ENCODE measurements around the gene MICU1. TPM values are rescaled to one million over a fixed set of nuclear protein-coding genes. Genes with fewer than 3 reads are reported as not detected.

Gene MICU1
- total and polyA plus RNA-seq, 2 of the 13 experiments (the other 11 are each of a cell fraction or from before 2014, with no cell fraction given), result 32.5 to 56.1 TPM

DNA sequence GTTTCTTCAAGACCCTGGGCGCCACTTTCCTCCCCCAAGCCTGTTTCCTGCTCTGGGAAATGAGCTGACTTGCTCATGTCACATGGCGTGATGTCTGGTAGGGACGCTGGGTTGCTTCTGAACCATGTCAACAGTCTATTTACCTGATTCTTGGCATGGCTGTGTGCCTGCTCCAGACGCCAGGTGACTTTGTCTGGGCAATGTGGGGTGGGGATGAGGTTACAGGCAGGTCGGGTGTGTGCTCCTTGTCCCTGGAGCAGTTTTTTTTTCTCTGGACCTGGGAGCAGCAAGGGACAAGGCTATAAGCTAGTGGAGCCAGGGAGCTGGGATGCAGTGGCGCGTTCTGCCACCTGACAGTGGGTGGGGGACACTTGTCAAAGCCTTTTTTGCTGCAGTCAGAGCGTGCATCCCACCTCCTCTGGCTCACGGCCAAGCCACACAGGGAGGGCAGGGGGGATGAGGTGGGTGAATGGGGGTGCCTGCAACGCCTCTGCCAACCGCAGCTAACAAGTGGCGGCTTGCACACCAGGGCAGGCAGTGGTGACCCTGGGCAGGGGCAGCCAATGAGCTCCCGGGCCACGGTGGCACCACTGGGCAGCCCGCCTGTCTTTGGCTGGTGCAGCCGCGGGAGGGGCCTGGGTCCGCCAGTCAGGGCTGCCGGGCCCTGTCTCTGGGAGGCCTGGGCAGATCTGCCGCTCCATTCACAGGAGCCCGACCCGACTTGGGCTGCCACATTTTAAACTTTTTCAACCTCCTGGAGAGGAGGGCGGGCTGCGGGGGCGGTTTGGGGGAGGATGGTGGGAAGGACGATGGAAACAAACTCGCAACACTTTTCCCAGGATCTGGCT, 294.1 kb downstream of the MICU1 start (continued):
- TF ChIP-seq ZSCAN25 (CRISPR knock-in tag; IDR thresholded peaks at IDR 0.05), result no peak
- TF ChIP-seq, protein P1, sequence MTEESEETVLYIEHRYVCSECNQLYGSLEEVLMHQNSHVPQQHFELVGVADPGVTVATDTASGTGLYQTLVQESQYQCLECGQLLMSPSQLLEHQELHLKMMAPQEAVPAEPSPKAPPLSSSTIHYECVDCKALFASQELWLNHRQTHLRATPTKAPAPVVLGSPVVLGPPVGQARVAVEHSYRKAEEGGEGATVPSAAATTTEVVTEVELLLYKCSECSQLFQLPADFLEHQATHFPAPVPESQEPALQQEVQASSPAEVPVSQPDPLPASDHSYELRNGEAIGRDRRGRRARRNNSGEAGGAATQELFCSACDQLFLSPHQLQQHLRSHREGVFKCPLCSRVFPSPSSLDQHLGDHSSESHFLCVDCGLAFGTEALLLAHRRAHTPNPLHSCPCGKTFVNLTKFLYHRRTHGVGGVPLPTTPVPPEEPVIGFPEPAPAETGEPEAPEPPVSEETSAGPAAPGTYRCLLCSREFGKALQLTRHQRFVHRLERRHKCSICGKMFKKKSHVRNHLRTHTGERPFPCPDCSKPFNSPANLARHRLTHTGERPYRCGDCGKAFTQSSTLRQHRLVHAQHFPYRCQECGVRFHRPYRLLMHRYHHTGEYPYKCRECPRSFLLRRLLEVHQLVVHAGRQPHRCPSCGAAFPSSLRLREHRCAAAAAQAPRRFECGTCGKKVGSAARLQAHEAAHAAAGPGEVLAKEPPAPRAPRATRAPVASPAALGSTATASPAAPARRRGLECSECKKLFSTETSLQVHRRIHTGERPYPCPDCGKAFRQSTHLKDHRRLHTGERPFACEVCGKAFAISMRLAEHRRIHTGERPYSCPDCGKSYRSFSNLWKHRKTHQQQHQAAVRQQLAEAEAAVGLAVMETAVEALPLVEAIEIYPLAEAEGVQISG (CRISPR knock-in tag; IDR thresholded peaks at IDR 0.05), result peak; percentile 23; the same call in 1 of the 2 replicates
- TF ChIP-seq, protein P2, sequence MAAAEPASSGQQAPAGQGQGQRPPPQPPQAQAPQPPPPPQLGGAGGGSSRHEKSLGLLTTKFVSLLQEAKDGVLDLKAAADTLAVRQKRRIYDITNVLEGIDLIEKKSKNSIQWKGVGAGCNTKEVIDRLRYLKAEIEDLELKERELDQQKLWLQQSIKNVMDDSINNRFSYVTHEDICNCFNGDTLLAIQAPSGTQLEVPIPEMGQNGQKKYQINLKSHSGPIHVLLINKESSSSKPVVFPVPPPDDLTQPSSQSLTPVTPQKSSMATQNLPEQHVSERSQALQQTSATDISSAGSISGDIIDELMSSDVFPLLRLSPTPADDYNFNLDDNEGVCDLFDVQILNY (CRISPR knock-in tag; conservative IDR thresholded peaks at IDR 0.05), result no peak
- TF ChIP-seq ZNF747 (CRISPR knock-in tag; IDR thresholded peaks at IDR 0.05; ENCODE audit: borderline replicate concordance), result peak; percentile 58; the same call in 1 of the 2 replicates
- TF ChIP-seq, protein P3, sequence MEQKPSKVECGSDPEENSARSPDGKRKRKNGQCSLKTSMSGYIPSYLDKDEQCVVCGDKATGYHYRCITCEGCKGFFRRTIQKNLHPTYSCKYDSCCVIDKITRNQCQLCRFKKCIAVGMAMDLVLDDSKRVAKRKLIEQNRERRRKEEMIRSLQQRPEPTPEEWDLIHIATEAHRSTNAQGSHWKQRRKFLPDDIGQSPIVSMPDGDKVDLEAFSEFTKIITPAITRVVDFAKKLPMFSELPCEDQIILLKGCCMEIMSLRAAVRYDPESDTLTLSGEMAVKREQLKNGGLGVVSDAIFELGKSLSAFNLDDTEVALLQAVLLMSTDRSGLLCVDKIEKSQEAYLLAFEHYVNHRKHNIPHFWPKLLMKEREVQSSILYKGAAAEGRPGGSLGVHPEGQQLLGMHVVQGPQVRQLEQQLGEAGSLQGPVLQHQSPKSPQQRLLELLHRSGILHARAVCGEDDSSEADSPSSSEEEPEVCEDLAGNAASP (CRISPR knock-in tag; IDR thresholded peaks at IDR 0.05; ENCODE audit: borderline replicate concordance), result peak; percentile 16; the same call in 1 of the 2 replicates
- peak; percentile 25 for TF ChIP-seq RBM39 (IDR thresholded peaks at IDR 0.05; ENCODE audit: low read depth, low read length, poor library complexity, severe bottlenecking)
- TF ChIP-seq ZFP90 (CRISPR knock-in tag; IDR thresholded peaks at IDR 0.05; ENCODE audit: borderline replicate concordance), result no peak; the same call in 1 of the 2 replicates
- no peak for TF ChIP-seq XBP1 (CRISPR knock-in tag; IDR thresholded peaks at IDR 0.05)
- no peak for TF ChIP-seq ZNF205 (CRISPR knock-in tag; IDR thresholded peaks at IDR 0.05)
- TF ChIP-seq, protein P4, sequence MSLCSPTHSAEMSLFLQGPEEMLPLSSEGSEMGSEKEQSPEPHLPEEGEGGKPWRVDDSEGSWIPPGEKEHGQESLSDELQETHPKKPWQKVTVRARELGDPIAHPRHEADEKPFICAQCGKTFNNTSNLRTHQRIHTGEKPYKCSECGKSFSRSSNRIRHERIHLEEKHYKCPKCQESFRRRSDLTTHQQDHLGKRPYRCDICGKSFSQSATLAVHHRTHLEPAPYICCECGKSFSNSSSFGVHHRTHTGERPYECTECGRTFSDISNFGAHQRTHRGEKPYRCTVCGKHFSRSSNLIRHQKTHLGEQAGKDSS (CRISPR knock-in tag; IDR thresholded peaks at IDR 0.05; ENCODE audit: borderline replicate concordance, low read depth), result peak; percentile 58
- TF ChIP-seq ZSCAN20 (CRISPR knock-in tag; IDR thresholded peaks at IDR 0.05; ENCODE audit: borderline replicate concordance), result no peak
- TF ChIP-seq ZNF44 (CRISPR knock-in tag; IDR thresholded peaks at IDR 0.05), result no peak
- TF ChIP-seq ZNF256 (CRISPR knock-in tag; conservative IDR thresholded peaks at IDR 0.05), result 0 out of 2 replicates have a peak, but pooled peaks have one; percentile 28
- peak; percentile 70; the same call in 1 of the 2 replicates for TF ChIP-seq ZNF292 (CRISPR knock-in tag; IDR thresholded peaks at IDR 0.05; ENCODE audit: borderline replicate concordance, low read depth)
- TF ChIP-seq NKX3-1 (CRISPR knock-in tag; IDR thresholded peaks at IDR 0.05), result no peak
- no peak for TF ChIP-seq ZNF841 (CRISPR knock-in tag; IDR thresholded peaks at IDR 0.05; ENCODE audit: borderline replicate concordance)
- TF ChIP-seq KDM6A (CRISPR knock-in tag; IDR thresholded peaks at IDR 0.05; ENCODE audit: low read depth), result no peak
- TF ChIP-seq ZBTB3 (CRISPR knock-in tag; IDR thresholded peaks at IDR 0.05; ENCODE audit: borderline replicate concordance, low read depth), result no peak
- TF ChIP-seq THYN1 (CRISPR knock-in tag; IDR thresholded peaks at IDR 0.05; ENCODE audit: borderline replicate concordance, low read depth), result no peak
- no peak for TF ChIP-seq ZNF569 (CRISPR knock-in tag; IDR thresholded peaks at IDR 0.05; ENCODE audit: borderline replicate concordance)
- TF ChIP-seq U2AF1 (optimal IDR thresholded peaks at IDR 0.05; ENCODE audit: low read depth, low read length), result no peak
- no peak for TF ChIP-seq MAFK (conservative IDR thresholded peaks at IDR 0.05 in 1 of 2, IDR thresholded peaks at IDR 0.05 in 1 of 2; ENCODE audit: low read length in 2 of 2)
- TF ChIP-seq SPEN (CRISPR knock-in tag; IDR thresholded peaks at IDR 0.05; ENCODE audit: low read depth), result peak; percentile 67; the same call in 1 of the 2 replicates

All from HepG2 (cell line).